Measurements from ENCODE around the gene GNG12.
A peak's percentile ranks its signal among the peaks of the same experiment; 100 is the strongest.

The GNG12 gene

GRCh38 chr1:67839826-67840225 lies 6.6 kb upstream of the GNG12 start:
- no peak for FAIRE-seq

- no peak for FAIRE-seq
Observed at GRCh38 chr1:67838180-67838910, 5.1 kb upstream of the GNG12 start.

- FAIRE-seq = no peak
Observed at GRCh38 chr1:67836769-67837168, 3.5 kb upstream of the GNG12 start.

- FAIRE-seq = no peak
Observed at GRCh38 chr1:67835663-67836452, 2.6 kb upstream of the GNG12 start.

GRCh38 chr1:67834246-67834877 lies 1.1 kb upstream of the GNG12 start:
- FAIRE-seq = no peak

GRCh38 chr1:67833602-67833940 lies 304 bp upstream of the GNG12 start:
- no peak for FAIRE-seq

- FAIRE-seq = peak; percentile 49
Observed at GRCh38 chr1:67831850-67832513, 1.3 kb downstream of the GNG12 start.

- no peak for FAIRE-seq
Observed at GRCh38 chr1:67830928-67831830, 2.1 kb downstream of the GNG12 start.

- FAIRE-seq = no peak
Observed at GRCh38 chr1:67830226-67830625, 3.0 kb downstream of the GNG12 start.

GRCh38 chr1:67827688-67828087 lies 5.6 kb downstream of the GNG12 start:
- no peak for FAIRE-seq

- no peak for FAIRE-seq
Observed at GRCh38 chr1:67825591-67825990, 7.7 kb downstream of the GNG12 start.

GRCh38 chr1:67824766-67825165 lies 8.5 kb downstream of the GNG12 start:
- FAIRE-seq = no peak

- no peak for FAIRE-seq
Observed at GRCh38 chr1:67823615-67824014, 9.7 kb downstream of the GNG12 start.

GRCh38 chr1:67821263-67821662 lies 12.0 kb downstream of the GNG12 start:
- FAIRE-seq = no peak

GRCh38 chr1:67818725-67819301 lies 14.5 kb downstream of the GNG12 start:
- no peak for FAIRE-seq

GRCh38 chr1:67818162-67818561 lies 15.1 kb downstream of the GNG12 start:
- FAIRE-seq = no peak

- FAIRE-seq = no peak
Observed at GRCh38 chr1:67817319-67817718, 15.9 kb downstream of the GNG12 start.

- FAIRE-seq = no peak
Observed at GRCh38 chr1:67816506-67816905, 16.8 kb downstream of the GNG12 start.

GRCh38 chr1:67816095-67816475 lies 17.2 kb downstream of the GNG12 start:
- FAIRE-seq = no peak

GRCh38 chr1:67815303-67816094 lies 17.8 kb downstream of the GNG12 start:
- no peak for FAIRE-seq

GRCh38 chr1:67814121-67814772 lies 19.0 kb downstream of the GNG12 start:
- FAIRE-seq = no peak
